ENCODE data around the gene HBG2. TPM values are rescaled to one million over a fixed set of nuclear protein-coding genes. Genes with fewer than 3 reads are reported as not detected.

The HBG2 gene
- total and polyA plus RNA-seq, 2 donors from 2014 or later, result not detected

DNA sequence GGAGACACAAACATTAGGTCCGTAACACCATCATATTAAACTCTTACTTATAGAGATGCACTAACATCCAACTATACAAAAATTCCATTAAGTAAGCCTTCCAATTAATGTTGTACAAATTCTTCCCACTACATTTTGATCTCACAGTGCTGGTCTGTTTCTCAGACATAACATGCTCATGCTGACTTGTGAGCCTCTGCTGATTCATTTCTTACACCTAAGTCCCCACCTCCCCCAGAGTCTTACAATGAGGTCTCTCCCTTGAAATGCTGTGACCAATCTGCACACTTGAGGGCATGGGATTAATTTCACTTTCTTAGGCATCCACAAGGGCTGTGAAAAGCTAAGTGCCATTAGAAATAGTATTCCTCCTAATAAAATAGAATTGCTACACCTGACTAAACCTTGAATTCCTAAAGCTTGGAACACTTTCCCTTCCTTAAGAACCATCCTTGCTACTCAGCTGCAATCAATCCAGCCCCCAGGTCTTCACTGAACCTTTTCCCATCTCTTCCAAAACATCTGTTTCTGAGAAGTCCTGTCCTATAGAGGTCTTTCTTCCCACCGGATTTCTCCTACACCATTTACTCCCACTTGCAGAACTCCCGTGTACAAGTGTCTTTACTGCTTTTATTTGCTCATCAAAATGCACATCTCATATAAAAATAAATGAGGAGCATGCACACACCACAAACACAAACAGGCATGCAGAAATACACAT, 6.9 kb downstream of the HBG2 start:
- Histone ChIP-seq H3K9me3 (ENCODE audit: control insufficient read depth in 2 of 3, insufficient read depth in 1 of 3, low read length in 3 of 3) (no peaks in the 10 kb centered on the region), H3K9ac (ENCODE audit: low read length in 3 of 3) (no peak overlapping the region), H3K4me1 (ENCODE audit: control insufficient read depth in 2 of 3, insufficient read depth in 2 of 3, low read depth in 1 of 3, low read length in 3 of 3) (no peaks in the 10 kb centered on the region), H3K27ac (ENCODE audit: low read depth in 2 of 2, low read length in 2 of 2) (no peak overlapping the region), H3K36me3 (ENCODE audit: control insufficient read depth in 2 of 3, insufficient read depth in 3 of 3, low read length in 3 of 3) (no peaks in the 10 kb centered on the region), H3K27me3 (ENCODE audit: control insufficient read depth, insufficient read depth, low read length) (no peaks in the 10 kb centered on the region), H3K4me3 (ENCODE audit: low read length in 3 of 3) (no peak overlapping the region)
- DNase-seq (no peak), FAIRE-seq (no peak)
- intact Hi-C loops (cut with DNase I), result no loop called here
- TF ChIP-seq, protein P1, sequence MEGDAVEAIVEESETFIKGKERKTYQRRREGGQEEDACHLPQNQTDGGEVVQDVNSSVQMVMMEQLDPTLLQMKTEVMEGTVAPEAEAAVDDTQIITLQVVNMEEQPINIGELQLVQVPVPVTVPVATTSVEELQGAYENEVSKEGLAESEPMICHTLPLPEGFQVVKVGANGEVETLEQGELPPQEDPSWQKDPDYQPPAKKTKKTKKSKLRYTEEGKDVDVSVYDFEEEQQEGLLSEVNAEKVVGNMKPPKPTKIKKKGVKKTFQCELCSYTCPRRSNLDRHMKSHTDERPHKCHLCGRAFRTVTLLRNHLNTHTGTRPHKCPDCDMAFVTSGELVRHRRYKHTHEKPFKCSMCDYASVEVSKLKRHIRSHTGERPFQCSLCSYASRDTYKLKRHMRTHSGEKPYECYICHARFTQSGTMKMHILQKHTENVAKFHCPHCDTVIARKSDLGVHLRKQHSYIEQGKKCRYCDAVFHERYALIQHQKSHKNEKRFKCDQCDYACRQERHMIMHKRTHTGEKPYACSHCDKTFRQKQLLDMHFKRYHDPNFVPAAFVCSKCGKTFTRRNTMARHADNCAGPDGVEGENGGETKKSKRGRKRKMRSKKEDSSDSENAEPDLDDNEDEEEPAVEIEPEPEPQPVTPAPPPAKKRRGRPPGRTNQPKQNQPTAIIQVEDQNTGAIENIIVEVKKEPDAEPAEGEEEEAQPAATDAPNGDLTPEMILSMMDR (IDR thresholded peaks at IDR 0.05; ENCODE audit: borderline replicate concordance, extremely low read depth, insufficient read depth), result no peak

- DNase-seq (no peak), FAIRE-seq (no peak)
- H3K27me3 ChIP-seq (ENCODE audit: control insufficient read depth, insufficient read depth, low read length), result no peaks in the 10 kb centered on the region
- no peaks in the 10 kb centered on the region for H3K36me3 ChIP-seq (ENCODE audit: control insufficient read depth in 2 of 3, insufficient read depth in 3 of 3, low read length in 3 of 3)
- intact Hi-C loops (cut with DNase I), result no loop called here
- no peak overlapping the region for H3K27ac ChIP-seq (ENCODE audit: low read depth in 2 of 2, low read length in 2 of 2)
- H3K9ac ChIP-seq (ENCODE audit: low read length in 3 of 3), result no peak overlapping the region
- H3K4me3 ChIP-seq (ENCODE audit: low read length in 3 of 3), result no peak overlapping the region
- H3K9me3 ChIP-seq (ENCODE audit: control insufficient read depth in 2 of 3, insufficient read depth in 1 of 3, low read length in 3 of 3), result no peaks in the 10 kb centered on the region
- H3K4me1 ChIP-seq (ENCODE audit: control insufficient read depth in 2 of 3, insufficient read depth in 2 of 3, low read depth in 1 of 3, low read length in 3 of 3), result no peaks in the 10 kb centered on the region
- TF ChIP-seq, protein P1 (IDR thresholded peaks at IDR 0.05; ENCODE audit: borderline replicate concordance, extremely low read depth, insufficient read depth), result no peak
Measured at GRCh38 chr11:5246772-5247471, 7.7 kb downstream of the HBG2 start.

DNA sequence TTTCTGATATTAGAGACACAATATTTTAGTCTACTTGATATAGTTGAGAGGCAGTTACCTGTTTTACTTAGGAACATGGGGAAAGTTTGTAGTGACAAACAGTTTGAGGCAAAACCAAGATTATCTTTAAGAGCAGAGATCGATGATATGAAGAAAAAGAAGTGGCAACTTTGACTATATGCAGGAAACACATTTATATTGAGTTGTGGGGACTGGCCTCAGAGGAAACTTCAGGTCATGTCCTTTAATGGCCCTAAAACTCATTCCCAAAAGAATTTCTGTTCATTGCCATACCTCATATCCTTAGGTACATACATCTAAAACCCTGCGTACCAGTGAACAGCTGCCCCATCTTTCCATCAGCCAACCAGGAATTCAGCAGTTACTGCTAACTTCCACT, 9.4 kb downstream of the HBG2 start:
- Histone ChIP-seq H3K9me3 (ENCODE audit: control insufficient read depth in 2 of 3, insufficient read depth in 1 of 3, low read length in 3 of 3) (no peaks in the 10 kb centered on the region), H3K27ac (ENCODE audit: low read depth in 2 of 2, low read length in 2 of 2) (no peak overlapping the region), H3K9ac (ENCODE audit: low read length in 3 of 3) (no peak overlapping the region), H3K4me1 (ENCODE audit: control insufficient read depth in 2 of 3, insufficient read depth in 2 of 3, low read depth in 1 of 3, low read length in 3 of 3) (no peaks in the 10 kb centered on the region), H3K4me3 (ENCODE audit: low read length in 3 of 3) (no peak overlapping the region), H3K27me3 (ENCODE audit: control insufficient read depth, insufficient read depth, low read length) (no peaks in the 10 kb centered on the region), H3K36me3 (ENCODE audit: control insufficient read depth in 2 of 3, insufficient read depth in 3 of 3, low read length in 3 of 3) (no peaks in the 10 kb centered on the region)
- TF ChIP-seq, protein P1 (IDR thresholded peaks at IDR 0.05; ENCODE audit: borderline replicate concordance, extremely low read depth, insufficient read depth), result no peak
- no peak for FAIRE-seq
- intact Hi-C loops (cut with DNase I), result no loop called here
- DNase-seq, result no peak
